H9 (cell line): ENCODE data around the gene AHDC1. TPM values are rescaled to one million over a fixed set of nuclear protein-coding genes. Genes with fewer than 3 reads are reported as not detected.

Source experiments
- DNase-seq: peaks from one replicate; pipeline ENCODE4 v3.0.0-alpha.2; 2017
- H2AFZ ChIP-seq: one replicate; pipeline ENCODE4 v1.6.1; 2013; ENCODE audit warnings: mild to moderate bottlenecking, low read length, control low read depth, moderate library complexity
- H2AK5ac ChIP-seq: 2 replicates; pipeline ENCODE4 v1.6.1; 2013; ENCODE audit warnings: low read length, control low read depth, mixed read lengths; ENCODE audit not compliant: insufficient read length
- H2BK120ac ChIP-seq: one replicate; pipeline ENCODE4 v1.6.1; 2013; ENCODE audit warnings: low read depth, mild to moderate bottlenecking, low read length, control low read depth, inconsistent platforms; ENCODE audit not compliant: poor library complexity, severe bottlenecking
- H2BK12ac ChIP-seq: 2 replicates; pipeline ENCODE4 v1.6.1; 2013; ENCODE audit warnings: low read length, control low read depth, mixed read lengths, low read depth; ENCODE audit not compliant: insufficient read length
- H2BK15ac ChIP-seq: 2 replicates; pipeline ENCODE4 v1.6.1; 2013; ENCODE audit warnings: low read depth, low read length, control low read depth
- H2BK20ac ChIP-seq: one replicate; pipeline ENCODE4 v1.6.1; 2013; ENCODE audit warnings: low read depth, mild to moderate bottlenecking, low read length, control low read depth, inconsistent platforms; ENCODE audit not compliant: poor library complexity, severe bottlenecking
- H2BK5ac ChIP-seq: 2 replicates; pipeline ENCODE4 v1.6.1; 2013; ENCODE audit warnings: low read length, control low read depth, mixed read lengths; ENCODE audit not compliant: insufficient read length
- H3K14ac ChIP-seq: 2 replicates; pipeline ENCODE4 v1.6.1; 2013; ENCODE audit warnings: low read length, control low read depth; ENCODE audit not compliant: insufficient read depth
- H3K18ac ChIP-seq: 2 replicates; pipeline ENCODE4 v1.6.1; 2013; ENCODE audit warnings: low read depth, mild to moderate bottlenecking, mixed read lengths, low read length, control low read depth; ENCODE audit not compliant: insufficient read length
- H3K23ac ChIP-seq: 2 replicates; pipeline ENCODE4 v1.6.1; 2013; ENCODE audit warnings: low read length, control low read depth, mixed read lengths, low read depth; ENCODE audit not compliant: insufficient read length
- H3K23me2 ChIP-seq: 2 replicates; pipeline ENCODE4 v1.6.1; 2013; ENCODE audit warnings: low read depth, mild to moderate bottlenecking, mixed read lengths, low read length, control low read depth; ENCODE audit not compliant: insufficient read length, poor library complexity, severe bottlenecking
- H3K27ac ChIP-seq: 2 replicates; pipeline ENCODE4 v1.5.1; 2013; ENCODE audit warnings: low read length, control low read depth, mixed read lengths, low read depth; ENCODE audit not compliant: insufficient read length
- H3K27me3 ChIP-seq: 2 replicates; pipeline ENCODE4 v1.6.1; 2013; ENCODE audit warnings: low read length, control low read depth, inconsistent platforms; ENCODE audit not compliant: insufficient read depth
- H3K4ac ChIP-seq: 2 replicates; pipeline ENCODE4 v1.6.1; 2013; ENCODE audit warnings: low read depth, mild to moderate bottlenecking, control low read depth, inconsistent platforms, low read length, moderate library complexity
- H3K4me1 ChIP-seq: 2 replicates; pipeline ENCODE4 v1.6.1; 2013; ENCODE audit warnings: low read length, control low read depth, inconsistent platforms; ENCODE audit not compliant: insufficient read depth
- H3K4me2 ChIP-seq: 2 replicates; pipeline ENCODE4 v1.6.1; 2013; ENCODE audit warnings: low read length, control low read depth, mixed read lengths; ENCODE audit not compliant: insufficient read length, insufficient read depth
- H3K56ac ChIP-seq: 2 replicates; pipeline ENCODE4 v1.6.1; 2013; ENCODE audit warnings: low read depth, mild to moderate bottlenecking, mixed read lengths, low read length, control low read depth; ENCODE audit not compliant: insufficient read length
- H3K79me1 ChIP-seq: 2 replicates; pipeline ENCODE4 v1.6.1; 2013; ENCODE audit warnings: low read depth, mild to moderate bottlenecking, moderate library complexity, low read length, control low read depth, inconsistent platforms; ENCODE audit not compliant: insufficient read depth, poor library complexity, severe bottlenecking
- H3K79me2 ChIP-seq: 2 replicates; pipeline ENCODE4 v1.6.1; 2013; ENCODE audit warnings: low read length, control low read depth, inconsistent platforms; ENCODE audit not compliant: insufficient read depth
- H3K9ac ChIP-seq: 2 replicates; pipeline ENCODE4 v1.6.1; 2013; ENCODE audit warnings: low read length, control low read depth, mixed read lengths; ENCODE audit not compliant: insufficient read length; ENCODE audit errors: extremely low read depth
- H3K9me3 ChIP-seq: one replicate; pipeline ENCODE4 v1.6.1; 2013; ENCODE audit warnings: low read depth, low read length, inconsistent platforms; ENCODE audit not compliant: control insufficient read depth
- H3T11ph ChIP-seq: one replicate; pipeline ENCODE4 v1.6.1; 2013; ENCODE audit warnings: mild to moderate bottlenecking, low read length, control low read depth, inconsistent platforms
- H4K20me1 ChIP-seq: one replicate; pipeline ENCODE4 v1.6.1; 2013; ENCODE audit not compliant: control insufficient read depth, insufficient read length, insufficient read depth
- H4K5ac ChIP-seq: 2 replicates; pipeline ENCODE4 v1.6.1; 2013; ENCODE audit warnings: low read depth, mild to moderate bottlenecking, mixed read lengths, low read length, control low read depth; ENCODE audit not compliant: insufficient read length
- H4K8ac ChIP-seq: replicated peaks from 2 replicates; pipeline ENCODE4 v1.6.1; 2013; ENCODE audit warnings: low read length, control low read depth, mixed read lengths, low read depth; ENCODE audit not compliant: insufficient read length
- H4K91ac ChIP-seq: 2 replicates; pipeline ENCODE4 v1.6.1; 2013; ENCODE audit warnings: low read depth, mild to moderate bottlenecking, moderate library complexity, mixed read lengths, low read length, control low read depth; ENCODE audit not compliant: insufficient read length
- H3K27ac Mint-ChIP-seq, 3 experiments: 2 replicates in 2 of 3; 3 replicates in 1 of 3; pipeline ENCODE4 v1.8.0; 2020 to 2021; ENCODE audit warnings: mixed read lengths in 3 of 3, mild to moderate bottlenecking in 1 of 3, moderate library complexity in 1 of 3
- H3K27me3 Mint-ChIP-seq: 2 replicates; pipeline ENCODE4 v1.8.0; 2021; ENCODE audit warnings: low read depth, mild to moderate bottlenecking, moderate library complexity, mixed read lengths
- H3K36me3 Mint-ChIP-seq, 3 experiments: 2 replicates in 2 of 3; 3 replicates in 1 of 3; pipeline ENCODE4 v1.8.0; 2020 to 2021; ENCODE audit warnings: low read depth in 3 of 3, mixed read lengths in 3 of 3; ENCODE audit not compliant: insufficient read depth in 1 of 3
- H3K4me1 Mint-ChIP-seq, 2 experiments: 2 replicates each; pipeline ENCODE4 v1.8.0; 2020; ENCODE audit warnings: mixed read lengths in 2 of 2
- H3K4me3 Mint-ChIP-seq, 2 experiments: 2 replicates in 1 of 2; 3 replicates in 1 of 2; pipeline ENCODE4 v1.8.0; 2020 to 2021; ENCODE audit warnings: mild to moderate bottlenecking in 2 of 2, mixed read lengths in 2 of 2, moderate library complexity in 1 of 2
- H3K9me3 Mint-ChIP-seq, 2 experiments: 2 replicates in 1 of 2; 3 replicates in 1 of 2; pipeline ENCODE4 v1.8.0; 2020; ENCODE audit warnings: mild to moderate bottlenecking in 2 of 2, mixed read lengths in 2 of 2, moderate library complexity in 1 of 2
- WGBS: extraction: QIAGEN DNeasy Blood & Tissue Kit; methylation state at CpG from one replicate; pipeline ENCODE4 v1.1.7; 2013; ENCODE audit warnings: missing lambda C conversion rate, low lambda C conversion rate, mixed read lengths; ENCODE audit not compliant: insufficient read length; ENCODE audit errors: extremely low coverage; 5-methylcytosine and 5-hydroxymethylcytosine counted together
- total RNA-seq: library from RNA; stranded (reverse); gene quantifications from 2 replicates; pipeline ENCODE4 v1.2.1, GENCODE V29; 2021
- TF ChIP-seq, protein P1 (sequence below): fragments of 200-600 bp; sonication (generic); conservative IDR thresholded peaks from 3 replicates; pipeline ENCODE4 v1.8.0; 2021; ENCODE audit warnings: antibody characterized with exemption, mild to moderate bottlenecking

Gene AHDC1
- total RNA-seq, 1 experiment from 2014 or later: 29.4 TPM

DNA sequence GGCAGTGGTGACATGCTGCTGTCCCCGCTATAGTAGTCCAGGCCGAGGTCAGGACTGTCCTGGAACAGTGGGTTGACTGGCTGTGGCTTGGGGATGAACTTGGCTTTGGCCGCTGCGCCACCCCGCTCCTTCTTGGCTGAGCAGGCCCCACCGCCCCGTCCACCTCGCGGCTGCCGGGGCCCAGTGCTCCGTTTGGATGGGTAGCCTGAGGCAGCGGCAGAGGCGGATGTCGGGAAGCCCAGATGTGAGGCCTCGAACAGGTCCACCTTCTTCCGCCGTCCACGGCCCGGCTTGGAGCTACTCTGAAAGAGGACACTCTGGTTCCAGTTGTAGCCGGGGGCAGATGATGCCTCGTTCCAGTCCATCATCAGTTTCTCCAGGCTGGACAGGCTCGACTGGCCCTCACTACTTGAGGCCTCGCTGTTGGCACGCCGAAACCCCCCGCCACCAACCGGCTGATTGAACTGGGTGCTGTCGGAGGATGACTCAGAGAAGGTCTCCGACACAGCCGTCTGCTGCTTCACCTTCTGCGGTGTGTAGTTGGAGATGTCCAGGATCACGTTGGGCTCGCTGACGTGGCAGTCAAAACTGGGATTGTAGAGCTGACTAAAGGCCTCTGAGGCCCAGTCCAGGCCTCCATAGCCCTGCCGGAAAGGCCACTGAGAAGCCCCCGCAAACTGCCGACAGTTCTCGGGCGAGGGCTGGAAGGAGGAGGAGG lies 55.6 kb downstream of the AHDC1 start:
- Mint-ChIP-seq H3K36me3 (peaks cover 9 to 37% (median 33%) of the 10 kb centered on the region in 3 experiments; a peak in 5 of 7 replicates), H3K4me1 (peaks cover 2 to 7% of the 10 kb centered on the region in 2 experiments), H3K27me3 (no peaks in the 10 kb centered on the region), H3K9me3 (no peaks in the 10 kb centered on the region), H3K27ac (peak overlapping the region in 2 of 3 experiments; percentile 35 to 53; a peak in 3 of 7 replicates), H3K4me3 (no peak overlapping the region)
- H2BK5ac ChIP-seq: no peak overlapping the region
- H3K9me3 ChIP-seq: no peaks in the 10 kb centered on the region
- TF ChIP-seq, protein P1, sequence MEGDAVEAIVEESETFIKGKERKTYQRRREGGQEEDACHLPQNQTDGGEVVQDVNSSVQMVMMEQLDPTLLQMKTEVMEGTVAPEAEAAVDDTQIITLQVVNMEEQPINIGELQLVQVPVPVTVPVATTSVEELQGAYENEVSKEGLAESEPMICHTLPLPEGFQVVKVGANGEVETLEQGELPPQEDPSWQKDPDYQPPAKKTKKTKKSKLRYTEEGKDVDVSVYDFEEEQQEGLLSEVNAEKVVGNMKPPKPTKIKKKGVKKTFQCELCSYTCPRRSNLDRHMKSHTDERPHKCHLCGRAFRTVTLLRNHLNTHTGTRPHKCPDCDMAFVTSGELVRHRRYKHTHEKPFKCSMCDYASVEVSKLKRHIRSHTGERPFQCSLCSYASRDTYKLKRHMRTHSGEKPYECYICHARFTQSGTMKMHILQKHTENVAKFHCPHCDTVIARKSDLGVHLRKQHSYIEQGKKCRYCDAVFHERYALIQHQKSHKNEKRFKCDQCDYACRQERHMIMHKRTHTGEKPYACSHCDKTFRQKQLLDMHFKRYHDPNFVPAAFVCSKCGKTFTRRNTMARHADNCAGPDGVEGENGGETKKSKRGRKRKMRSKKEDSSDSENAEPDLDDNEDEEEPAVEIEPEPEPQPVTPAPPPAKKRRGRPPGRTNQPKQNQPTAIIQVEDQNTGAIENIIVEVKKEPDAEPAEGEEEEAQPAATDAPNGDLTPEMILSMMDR: no peak
- H3K4me1 ChIP-seq: 0 out of 2 replicates have a peak, but pooled peaks cover 2% of the 10 kb centered on the region
- WGBS: no CpG with 5 or more reads among the region's 39 CpGs
- H3T11ph ChIP-seq: no peak overlapping the region
- H3K27me3 ChIP-seq: no peaks in the 10 kb centered on the region
- no peak overlapping the region; the same call in 1 of the 2 replicates for H3K14ac ChIP-seq
- no peak overlapping the region for H2BK120ac ChIP-seq
- no peak overlapping the region for H4K5ac ChIP-seq
- H3K9ac ChIP-seq: no peak overlapping the region
- no peak overlapping the region for H3K56ac ChIP-seq
- H2AFZ ChIP-seq: no peak overlapping the region
- H3K4ac ChIP-seq: no peak overlapping the region
- H3K79me1 ChIP-seq: no peaks in the 10 kb centered on the region
- no peaks in the 10 kb centered on the region for H4K20me1 ChIP-seq
- no peak overlapping the region for H2BK15ac ChIP-seq
- DNase-seq: no peak
- H3K79me2 ChIP-seq: no peaks in the 10 kb centered on the region
- H3K27ac ChIP-seq: no peak overlapping the region
- H3K18ac ChIP-seq: no peak overlapping the region
- H4K91ac ChIP-seq: no peak overlapping the region
- no peak overlapping the region for H2AK5ac ChIP-seq
- H3K23me2 ChIP-seq: peaks cover 3% of the 10 kb centered on the region
- no peak overlapping the region for H3K4me2 ChIP-seq
- no peak overlapping the region for H2BK20ac ChIP-seq
- H4K8ac ChIP-seq: no peak overlapping the region
- H3K23ac ChIP-seq: no peak overlapping the region
- no peak overlapping the region for H2BK12ac ChIP-seq
